Mucosa of gallbladder (tissue), 1 donor: Measurements from ENCODE around the gene ACP3. TPM values are rescaled to one million over a fixed set of nuclear protein-coding genes. Genes with fewer than 3 reads are reported as not detected.
"Not testable (repeated sequence)": the region's sequence is repeated elsewhere in the genome, so short reads cannot be mapped to it uniquely, and the experiment has no call there.

Source experiments
- DNase-seq: peaks from one replicate; pipeline ENCODE4 v3.0.0-alpha.2; 2020; ENCODE audit warnings: low spot score
- total RNA-seq: library from RNA; stranded (reverse); gene quantifications from one replicate; pipeline ENCODE4 v1.2.1, GENCODE V29; 2021
- donor health status: DM: no; HTN: no; CAD: no.

ACP3 gene
- total RNA-seq, 1 donor from 2014 or later = 2.1 TPM

GRCh38 chr3:132360717-132361116 is 43.5 kb downstream of the ACP3 start:
- DNase-seq = peak; percentile 23

GRCh38 chr3:132362329-132362728 is 45.1 kb downstream of the ACP3 start:
- no peak for DNase-seq

- no peak for DNase-seq
Observed at GRCh38 chr3:132368515-132368914, 51.3 kb downstream of the ACP3 start.

GRCh38 chr3:132368962-132369361 is 51.8 kb downstream of the ACP3 start:
- DNase-seq = no peak

- not testable (repeated sequence) for DNase-seq
Observed at GRCh38 chr3:132376945-132377354, 59.7 kb downstream of the ACP3 start.

GRCh38 chr3:132378048-132378762 is 61.0 kb downstream of the ACP3 start:
- no peak for DNase-seq

GRCh38 chr3:132378846-132379245 is 61.6 kb downstream of the ACP3 start:
- DNase-seq = no peak

GRCh38 chr3:132380920-132381319 is 63.7 kb downstream of the ACP3 start:
- DNase-seq = no peak

GRCh38 chr3:132381348-132381944 is 64.2 kb downstream of the ACP3 start:
- no peak for DNase-seq

GRCh38 chr3:132382267-132382666 is 65.1 kb downstream of the ACP3 start:
- no peak for DNase-seq

- no peak for DNase-seq
Observed at GRCh38 chr3:132382688-132383194, 65.5 kb downstream of the ACP3 start.

GRCh38 chr3:132386259-132386658 is 69.1 kb downstream of the ACP3 start:
- DNase-seq = no peak

GRCh38 chr3:132392675-132393074 is 75.5 kb downstream of the ACP3 start:
- DNase-seq = not testable (repeated sequence)

- no peak for DNase-seq
Observed at GRCh38 chr3:132394320-132394719, 77.1 kb downstream of the ACP3 start.

- no peak for DNase-seq
Observed at GRCh38 chr3:132395126-132395525, 77.9 kb downstream of the ACP3 start.

GRCh38 chr3:132396255-132396654 is 79.0 kb downstream of the ACP3 start:
- no peak for DNase-seq

- not testable (repeated sequence) for DNase-seq
Observed at GRCh38 chr3:132396776-132397175, 79.6 kb downstream of the ACP3 start.

GRCh38 chr3:132399054-132399929 is 82.1 kb downstream of the ACP3 start:
- peak; percentile 18 for DNase-seq

GRCh38 chr3:132401255-132401654 is 84.0 kb downstream of the ACP3 start:
- no peak for DNase-seq

- no peak for DNase-seq
Observed at GRCh38 chr3:132404276-132404675, 87.1 kb downstream of the ACP3 start.

- no peak for DNase-seq
Observed at GRCh38 chr3:132405188-132405587, 88.0 kb downstream of the ACP3 start.

- no peak for DNase-seq
Observed at GRCh38 chr3:132405609-132406299, 88.5 kb downstream of the ACP3 start.
